ENCODE data around the gene NECTIN2.

DNA sequence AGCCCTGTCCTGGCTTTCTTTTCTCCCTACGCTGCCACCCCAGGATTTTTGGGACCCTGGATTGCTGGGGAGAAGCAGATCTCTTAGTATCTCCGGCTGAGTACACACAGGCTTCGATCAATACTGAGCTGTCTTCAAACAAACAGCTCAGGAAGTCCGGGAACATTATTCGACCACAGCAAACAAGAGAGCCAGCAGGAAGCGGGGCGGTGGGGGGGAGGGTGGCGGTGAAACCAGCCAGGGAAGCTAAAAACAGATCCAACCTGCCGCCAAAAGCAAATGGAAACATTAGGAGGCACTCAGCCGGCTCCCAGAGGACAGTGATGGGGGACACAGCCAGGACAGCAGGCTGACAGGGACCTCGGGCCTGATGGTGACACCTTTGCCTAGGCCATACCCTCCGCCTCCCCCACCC lies 49.4 kb upstream of the NECTIN2 start:
- TF ChIP-seq, protein P1, sequence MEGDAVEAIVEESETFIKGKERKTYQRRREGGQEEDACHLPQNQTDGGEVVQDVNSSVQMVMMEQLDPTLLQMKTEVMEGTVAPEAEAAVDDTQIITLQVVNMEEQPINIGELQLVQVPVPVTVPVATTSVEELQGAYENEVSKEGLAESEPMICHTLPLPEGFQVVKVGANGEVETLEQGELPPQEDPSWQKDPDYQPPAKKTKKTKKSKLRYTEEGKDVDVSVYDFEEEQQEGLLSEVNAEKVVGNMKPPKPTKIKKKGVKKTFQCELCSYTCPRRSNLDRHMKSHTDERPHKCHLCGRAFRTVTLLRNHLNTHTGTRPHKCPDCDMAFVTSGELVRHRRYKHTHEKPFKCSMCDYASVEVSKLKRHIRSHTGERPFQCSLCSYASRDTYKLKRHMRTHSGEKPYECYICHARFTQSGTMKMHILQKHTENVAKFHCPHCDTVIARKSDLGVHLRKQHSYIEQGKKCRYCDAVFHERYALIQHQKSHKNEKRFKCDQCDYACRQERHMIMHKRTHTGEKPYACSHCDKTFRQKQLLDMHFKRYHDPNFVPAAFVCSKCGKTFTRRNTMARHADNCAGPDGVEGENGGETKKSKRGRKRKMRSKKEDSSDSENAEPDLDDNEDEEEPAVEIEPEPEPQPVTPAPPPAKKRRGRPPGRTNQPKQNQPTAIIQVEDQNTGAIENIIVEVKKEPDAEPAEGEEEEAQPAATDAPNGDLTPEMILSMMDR (IDR thresholded peaks at IDR 0.05; ENCODE audit: poor library complexity), result no peak
- TF ChIP-seq EZH2 (IDR thresholded peaks at IDR 0.05; ENCODE audit: borderline replicate concordance) (no peak), EZH2phosphoT487 (IDR thresholded peaks at IDR 0.05; ENCODE audit: low read depth, severe bottlenecking, unreplicated experiment) (no peak)

Measured in hepatocyte (in vitro differentiated cells).